ENCODE results near the gene PBX3.

Gene PBX3

GRCh38 chr9:125730168-125730567, 17.0 kb upstream of the PBX3 start:
- Histone ChIP-seq H3K9me2 (replicated peaks; ENCODE audit: low read depth, low read length) (no peaks in the 10 kb centered on the region), H3K4me1 (ENCODE audit: insufficient read depth, low read length, poor library complexity, severe bottlenecking) (no peaks in the 10 kb centered on the region), H3K9me3 (ENCODE audit: insufficient read depth, low read depth, low read length) (no peaks in the 10 kb centered on the region), H3K9ac (ENCODE audit: low read depth, low read length, poor library complexity, severe bottlenecking) (no peak overlapping the region), H3K79me2 (ENCODE audit: insufficient read depth, low read length) (no peaks in the 10 kb centered on the region), H3K4me3 (ENCODE audit: low read length, poor library complexity, severe bottlenecking) (no peak overlapping the region), H3F3A (ENCODE audit: low read depth) (no peaks in the 10 kb centered on the region), H3K4me2 (ENCODE audit: low read depth, low read length, poor library complexity, severe bottlenecking) (no peak overlapping the region), H4K20me1 (ENCODE audit: insufficient read depth, low read length, poor library complexity, severe bottlenecking) (no peaks in the 10 kb centered on the region), H3K27me3 (ENCODE audit: insufficient read depth, low read length, poor library complexity, severe bottlenecking) (no peaks in the 10 kb centered on the region), H2AFZ (ENCODE audit: low read length) (no peak overlapping the region), H3K36me3 (ENCODE audit: insufficient read depth, low read length) (no peaks in the 10 kb centered on the region)
- TF ChIP-seq EZH2phosphoT487 (IDR thresholded peaks at IDR 0.05; ENCODE audit: borderline replicate concordance): no peak
- TF ChIP-seq, protein P1, sequence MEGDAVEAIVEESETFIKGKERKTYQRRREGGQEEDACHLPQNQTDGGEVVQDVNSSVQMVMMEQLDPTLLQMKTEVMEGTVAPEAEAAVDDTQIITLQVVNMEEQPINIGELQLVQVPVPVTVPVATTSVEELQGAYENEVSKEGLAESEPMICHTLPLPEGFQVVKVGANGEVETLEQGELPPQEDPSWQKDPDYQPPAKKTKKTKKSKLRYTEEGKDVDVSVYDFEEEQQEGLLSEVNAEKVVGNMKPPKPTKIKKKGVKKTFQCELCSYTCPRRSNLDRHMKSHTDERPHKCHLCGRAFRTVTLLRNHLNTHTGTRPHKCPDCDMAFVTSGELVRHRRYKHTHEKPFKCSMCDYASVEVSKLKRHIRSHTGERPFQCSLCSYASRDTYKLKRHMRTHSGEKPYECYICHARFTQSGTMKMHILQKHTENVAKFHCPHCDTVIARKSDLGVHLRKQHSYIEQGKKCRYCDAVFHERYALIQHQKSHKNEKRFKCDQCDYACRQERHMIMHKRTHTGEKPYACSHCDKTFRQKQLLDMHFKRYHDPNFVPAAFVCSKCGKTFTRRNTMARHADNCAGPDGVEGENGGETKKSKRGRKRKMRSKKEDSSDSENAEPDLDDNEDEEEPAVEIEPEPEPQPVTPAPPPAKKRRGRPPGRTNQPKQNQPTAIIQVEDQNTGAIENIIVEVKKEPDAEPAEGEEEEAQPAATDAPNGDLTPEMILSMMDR (conservative IDR thresholded peaks at IDR 0.05; ENCODE audit: low read length): no peak

GRCh38 chr9:125732562-125732961, 14.6 kb upstream of the PBX3 start:
- H3K4me3 ChIP-seq (ENCODE audit: low read length, poor library complexity, severe bottlenecking): no peak overlapping the region
- H3K36me3 ChIP-seq (ENCODE audit: insufficient read depth, low read length): no peaks in the 10 kb centered on the region
- no peaks in the 10 kb centered on the region for H3K9me3 ChIP-seq (ENCODE audit: insufficient read depth, low read depth, low read length)
- no peak overlapping the region for H3K9ac ChIP-seq (ENCODE audit: low read depth, low read length, poor library complexity, severe bottlenecking)
- TF ChIP-seq, protein P1 (conservative IDR thresholded peaks at IDR 0.05; ENCODE audit: low read length): no peak
- TF ChIP-seq EZH2phosphoT487 (IDR thresholded peaks at IDR 0.05; ENCODE audit: borderline replicate concordance): no peak
- H2AFZ ChIP-seq (ENCODE audit: low read length): no peak overlapping the region
- no peaks in the 10 kb centered on the region for H3K79me2 ChIP-seq (ENCODE audit: insufficient read depth, low read length)
- no peak overlapping the region for H3K4me2 ChIP-seq (ENCODE audit: low read depth, low read length, poor library complexity, severe bottlenecking)
- H3K27me3 ChIP-seq (ENCODE audit: insufficient read depth, low read length, poor library complexity, severe bottlenecking): no peaks in the 10 kb centered on the region
- H3K4me1 ChIP-seq (ENCODE audit: insufficient read depth, low read length, poor library complexity, severe bottlenecking): no peaks in the 10 kb centered on the region
- H3K9me2 ChIP-seq (replicated peaks; ENCODE audit: low read depth, low read length): no peaks in the 10 kb centered on the region
- no peaks in the 10 kb centered on the region for H4K20me1 ChIP-seq (ENCODE audit: insufficient read depth, low read length, poor library complexity, severe bottlenecking)
- no peaks in the 10 kb centered on the region for H3F3A ChIP-seq (ENCODE audit: low read depth)

GRCh38 chr9:125739436-125739835, 7.7 kb upstream of the PBX3 start:
- H3F3A ChIP-seq (ENCODE audit: low read depth): no peaks in the 10 kb centered on the region
- no peaks in the 10 kb centered on the region for H3K79me2 ChIP-seq (ENCODE audit: insufficient read depth, low read length)
- H3K36me3 ChIP-seq (ENCODE audit: insufficient read depth, low read length): no peaks in the 10 kb centered on the region
- H3K4me3 ChIP-seq (ENCODE audit: low read length, poor library complexity, severe bottlenecking): no peak overlapping the region
- H3K9me3 ChIP-seq (ENCODE audit: insufficient read depth, low read depth, low read length): no peaks in the 10 kb centered on the region
- no peaks in the 10 kb centered on the region for H4K20me1 ChIP-seq (ENCODE audit: insufficient read depth, low read length, poor library complexity, severe bottlenecking)
- no peaks in the 10 kb centered on the region for H3K4me1 ChIP-seq (ENCODE audit: insufficient read depth, low read length, poor library complexity, severe bottlenecking)
- H3K9me2 ChIP-seq (replicated peaks; ENCODE audit: low read depth, low read length): no peaks in the 10 kb centered on the region
- no peaks in the 10 kb centered on the region for H3K27me3 ChIP-seq (ENCODE audit: insufficient read depth, low read length, poor library complexity, severe bottlenecking)
- H3K9ac ChIP-seq (ENCODE audit: low read depth, low read length, poor library complexity, severe bottlenecking): no peak overlapping the region
- no peak for TF ChIP-seq EZH2phosphoT487 (IDR thresholded peaks at IDR 0.05; ENCODE audit: borderline replicate concordance)
- TF ChIP-seq, protein P1 (conservative IDR thresholded peaks at IDR 0.05; ENCODE audit: low read length): no peak
- H2AFZ ChIP-seq (ENCODE audit: low read length): no peak overlapping the region
- H3K4me2 ChIP-seq (ENCODE audit: low read depth, low read length, poor library complexity, severe bottlenecking): no peak overlapping the region
